Lower leg skin (tissue), 4 donors: Measurements from ENCODE around the gene TBX18. TPM values are rescaled to one million over a fixed set of nuclear protein-coding genes. Genes with fewer than 3 reads are reported as not detected.

ENCODE experiments used
- DNase-seq, 2 donors: peaks; one replicate each; pipeline ENCODE4 v3.0.0-alpha.2; 2019; ENCODE audit warnings: low spot score in 2 of 2
- H3K4me3 ChIP-seq: fragments of 200-600 bp; sonication (generic); 2 replicates; pipeline ENCODE4 v1.5.1; 2017; ENCODE audit warnings: mild to moderate bottlenecking, low read depth; ENCODE audit not compliant: poor library complexity, severe bottlenecking
- POLR2A ChIP-seq, 2 donors: fragments of 450-650 bp; IDR thresholded peaks; one replicate each; pipeline ENCODE4 v1.6.1; 2016 to 2017; ENCODE audit warnings: antibody characterized with exemption in 2 of 2, mild to moderate bottlenecking in 1 of 2, moderate library complexity in 1 of 2
- WGBS, 2 donors: methylation state at CpG; one replicate each; pipeline ENCODE4 v1.1.5; 2018; 5-methylcytosine and 5-hydroxymethylcytosine counted together
- intact Hi-C: fragments of 100-400 bp; cut with DNase I; formaldehyde crosslinking; loops from one replicate; pipeline ENCODE4 v1.15.0; 2023; ENCODE audit warnings: low total_unique reads
- total RNA-seq, 4 donors: library from RNA; depleted of rRNA; stranded (reverse); fragments of >200 nt; gene quantifications; one replicate each; pipeline ENCODE4 v1.1.0, GENCODE V29; 2016
- TF ChIP-seq, protein P1 (sequence below), 3 donors: fragments of 450-650 bp; IDR thresholded peaks; one replicate each; pipeline ENCODE4 v1.5.1; 2016; ENCODE audit warnings: antibody characterized with exemption in 3 of 3, mild to moderate bottlenecking in 3 of 3, moderate library complexity in 2 of 3

Gene TBX18
- total RNA-seq, 4 donors from 2014 or later = 1.1 to 8.6 (median 4.2) TPM

- intact Hi-C loops = no loop called here
- no peak for DNase-seq
- TF ChIP-seq POLR2A (IDR thresholded peaks at IDR 0.05) = no peak
- TF ChIP-seq, protein P1, sequence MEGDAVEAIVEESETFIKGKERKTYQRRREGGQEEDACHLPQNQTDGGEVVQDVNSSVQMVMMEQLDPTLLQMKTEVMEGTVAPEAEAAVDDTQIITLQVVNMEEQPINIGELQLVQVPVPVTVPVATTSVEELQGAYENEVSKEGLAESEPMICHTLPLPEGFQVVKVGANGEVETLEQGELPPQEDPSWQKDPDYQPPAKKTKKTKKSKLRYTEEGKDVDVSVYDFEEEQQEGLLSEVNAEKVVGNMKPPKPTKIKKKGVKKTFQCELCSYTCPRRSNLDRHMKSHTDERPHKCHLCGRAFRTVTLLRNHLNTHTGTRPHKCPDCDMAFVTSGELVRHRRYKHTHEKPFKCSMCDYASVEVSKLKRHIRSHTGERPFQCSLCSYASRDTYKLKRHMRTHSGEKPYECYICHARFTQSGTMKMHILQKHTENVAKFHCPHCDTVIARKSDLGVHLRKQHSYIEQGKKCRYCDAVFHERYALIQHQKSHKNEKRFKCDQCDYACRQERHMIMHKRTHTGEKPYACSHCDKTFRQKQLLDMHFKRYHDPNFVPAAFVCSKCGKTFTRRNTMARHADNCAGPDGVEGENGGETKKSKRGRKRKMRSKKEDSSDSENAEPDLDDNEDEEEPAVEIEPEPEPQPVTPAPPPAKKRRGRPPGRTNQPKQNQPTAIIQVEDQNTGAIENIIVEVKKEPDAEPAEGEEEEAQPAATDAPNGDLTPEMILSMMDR (IDR thresholded peaks at IDR 0.05) = no peak
- no peak overlapping the region for H3K4me3 ChIP-seq
Measured at GRCh38 chr6:84648444-84648843, 116.0 kb downstream of the TBX18 start.

DNA sequence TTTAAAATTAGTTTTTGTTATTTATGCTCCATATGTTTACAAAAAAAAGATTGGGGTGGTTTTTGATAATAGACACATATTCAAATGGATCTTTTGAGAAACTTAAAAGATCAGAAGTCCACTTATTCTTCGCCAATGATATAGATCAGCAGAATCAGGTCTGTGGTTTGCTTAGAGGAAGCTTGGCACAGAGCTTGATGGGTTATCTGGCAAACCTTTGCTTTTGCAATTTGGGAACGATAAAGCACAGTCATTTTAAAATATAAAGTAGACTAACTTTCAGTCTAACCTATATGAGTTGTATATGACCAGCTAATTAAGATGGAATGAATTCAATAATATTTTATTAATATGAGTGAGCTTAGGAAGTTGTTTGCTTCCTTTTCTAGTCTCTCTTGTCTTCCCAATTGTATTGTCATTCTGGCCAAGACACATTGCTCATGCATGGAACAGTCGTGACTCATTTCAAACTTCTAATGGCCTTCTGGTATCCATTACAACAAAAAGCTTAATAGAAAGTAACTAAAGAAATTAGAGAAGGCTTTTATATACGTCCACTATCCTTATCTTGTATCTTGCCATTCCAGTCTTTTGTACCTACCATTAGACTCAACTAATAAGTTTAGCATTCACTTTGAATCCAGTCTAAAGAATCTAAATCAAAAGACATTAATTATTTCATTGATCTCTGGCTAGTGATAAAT, 118.7 kb downstream of the TBX18 start:
- DNase-seq = no peak
- intact Hi-C loops = no loop called here
- no peak for TF ChIP-seq POLR2A (IDR thresholded peaks at IDR 0.05)
- TF ChIP-seq, protein P1 (IDR thresholded peaks at IDR 0.05) = no peak
- WGBS, 2 donors = 48 to 55% methylated on average over 4 of the region's 4 CpGs
- no peak overlapping the region for H3K4me3 ChIP-seq

- H3K4me3 ChIP-seq = no peak overlapping the region
- TF ChIP-seq, protein P1 (IDR thresholded peaks at IDR 0.05) = no peak
- no peak for TF ChIP-seq POLR2A (IDR thresholded peaks at IDR 0.05)
- intact Hi-C loops = no loop called here
- no peak for DNase-seq
Measured at GRCh38 chr6:84645000-84645399, 119.4 kb downstream of the TBX18 start.

DNA sequence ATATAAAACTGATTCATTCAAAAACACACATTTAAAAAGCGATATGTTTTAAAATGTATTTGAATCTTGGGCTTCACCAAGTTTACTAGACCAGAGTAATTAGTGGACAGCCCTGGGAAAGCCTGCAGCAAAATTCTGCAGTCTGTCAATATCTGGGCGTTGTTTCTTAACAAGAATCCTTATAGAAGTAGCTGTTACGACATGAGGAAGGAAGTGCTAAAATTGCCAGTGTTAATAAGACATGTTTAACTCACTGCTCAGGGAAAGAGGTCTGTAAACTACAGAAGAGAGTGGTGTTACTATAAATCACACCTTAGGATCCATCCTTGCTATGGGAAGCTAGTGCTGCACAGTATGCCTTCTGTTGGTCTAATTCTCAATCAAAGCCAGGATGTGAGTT, 120.6 kb downstream of the TBX18 start:
- intact Hi-C loops = no loop called here
- DNase-seq = no peak
- TF ChIP-seq, protein P1 (IDR thresholded peaks at IDR 0.05) = no peak
- TF ChIP-seq POLR2A (IDR thresholded peaks at IDR 0.05) = no peak
- no peak overlapping the region for H3K4me3 ChIP-seq
- 49 to 53% methylated on average over 3 of the region's 3 CpGs for WGBS, 2 donors

DNA sequence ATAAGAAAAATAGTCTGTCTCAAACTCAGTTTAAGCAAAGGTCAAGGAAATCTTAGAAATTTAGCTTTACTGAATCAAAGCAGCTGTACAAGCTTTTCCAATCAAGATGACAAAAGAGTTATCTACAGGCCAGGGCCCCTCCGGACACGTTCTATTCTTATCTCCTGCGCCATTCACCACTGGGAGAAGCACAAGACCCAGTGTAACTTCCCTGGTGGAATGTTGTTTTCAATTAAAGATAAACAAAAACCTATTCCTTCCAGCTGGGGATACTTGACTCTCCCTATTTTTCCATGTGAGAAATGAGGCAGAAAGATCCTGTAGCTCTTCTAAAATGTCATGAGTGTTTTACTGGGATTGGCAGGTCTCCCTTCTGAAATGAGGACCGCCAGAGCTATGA, 123.3 kb downstream of the TBX18 start:
- H3K4me3 ChIP-seq = no peak overlapping the region
- 42 to 48% methylated on average over 4 of the region's 4 CpGs for WGBS, 2 donors
- no peak for DNase-seq
- TF ChIP-seq, protein P1 (IDR thresholded peaks at IDR 0.05) = no peak
- no peak for TF ChIP-seq POLR2A (IDR thresholded peaks at IDR 0.05)
- intact Hi-C loops = no loop called here

DNA sequence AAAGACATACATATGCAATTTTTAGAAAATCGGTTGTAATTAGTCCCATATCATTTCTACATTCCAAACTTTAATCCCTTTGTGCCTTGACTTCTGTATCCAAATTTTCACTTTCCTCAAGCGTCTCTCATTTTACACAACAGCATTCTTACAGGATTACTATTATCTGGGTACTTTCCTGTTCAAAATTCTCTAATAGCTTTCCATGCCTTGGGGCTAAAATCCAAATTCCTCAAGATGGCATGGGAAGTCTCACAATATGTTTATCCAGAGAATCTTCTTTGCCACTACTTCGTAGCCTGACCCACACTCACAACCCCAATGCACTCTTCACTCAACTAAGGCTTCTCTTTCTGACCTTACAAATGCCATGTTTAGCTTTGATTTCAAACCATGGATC, 125.0 kb downstream of the TBX18 start:
- 57 to 65% methylated on average over 3 of the region's 3 CpGs for WGBS, 2 donors

More for the DNA sequence above, 125.0 kb downstream of the TBX18 start:
- DNase-seq = no peak
- H3K4me3 ChIP-seq = no peak overlapping the region
- intact Hi-C loops = no loop called here
- no peak for TF ChIP-seq POLR2A (IDR thresholded peaks at IDR 0.05)
- TF ChIP-seq, protein P1 (IDR thresholded peaks at IDR 0.05) = no peak
